ENCODE data around the gene TM4SF5.

- TF ChIP-seq POLR2A (IDR thresholded peaks at IDR 0.05) = no peak
- TF ChIP-seq CTCF (IDR thresholded peaks at IDR 0.05) = no peak
Measured at GRCh38 chr17:4771519-4772234, at the start of gene TM4SF5.
